ENCODE results near the gene IFITM5. TPM values are rescaled to one million over a fixed set of nuclear protein-coding genes. Genes with fewer than 3 reads are reported as not detected.
A peak's percentile ranks its signal among the peaks of the same experiment; 100 is the strongest.

The IFITM5 gene
- total and polyA plus RNA-seq, 9 of the 15 experiments (the other 6 are each of a cell fraction or from before 2014, with no cell fraction given), result 0.19 TPM; not detected in 8

- CTCF ChIA-PET (ENCODE audit: low intra/inter-chr PET ratio), result no interaction called here
- intact Hi-C loops (cut with micrococcal nuclease), result no loop called here
- no peak for FAIRE-seq
These were observed 50.3 kb downstream of the IFITM5 start for GRCh38 chr11:249062-249461.

More at GRCh38 chr11:249062-249461, 50.3 kb downstream of the IFITM5 start:
- H3K27me3 ChIP-seq (ENCODE audit: control insufficient read depth in 2 of 2, insufficient read depth in 2 of 2, low read length in 2 of 2), result no peaks in the 10 kb centered on the region
- no TSS peak for BruUV-seq (replicated peaks)
- H3K9me3 ChIP-seq (replicated peaks; ENCODE audit: control insufficient read depth, insufficient read depth, low read depth, low read length), result no peaks in the 10 kb centered on the region
- no peak overlapping the region for H2AFZ ChIP-seq (ENCODE audit: low read depth, low read length)
- POLR2A ChIA-PET, result interaction anchor here (0.7 to 1.4 kb wide), 2 partner anchors 9 to 18 kb away, joined by 5 read pairs; no protein-coding TSS in a partner anchor
- TF ChIP-seq POLR2A (conservative IDR thresholded peaks at IDR 0.05) (peak; percentile 41; the same call in 1 of the 2 replicates), POLR2B (IDR thresholded peaks at IDR 0.05; ENCODE audit: low read depth, partially characterized antibody) (peak; percentile 19), CBX2 (IDR thresholded peaks at IDR 0.05; ENCODE audit: insufficient read depth, low read length, poor library complexity, severe bottlenecking) (no peak), MTA2 (IDR thresholded peaks at IDR 0.05; ENCODE audit: low read depth) (no peak), YY1 (IDR thresholded peaks at IDR 0.05; ENCODE audit: borderline replicate concordance in 1 of 3, control insufficient read depth in 1 of 3, extremely low read depth in 1 of 3, insufficient read depth in 3 of 3, insufficient read length in 1 of 3, insufficient replicate concordance in 2 of 3, low read depth in 1 of 3, low read length in 2 of 3) (no peak), HEY1 (CRISPR knock-in tag; IDR thresholded peaks at IDR 0.05; ENCODE audit: borderline replicate concordance) (no peak), SUPT5H (IDR thresholded peaks at IDR 0.05) (peak; percentile 52)
- H3K4me3 ChIP-seq, result no peak overlapping the region
- H3K36me3 ChIP-seq (ENCODE audit: control insufficient read depth, insufficient read depth, low read length), result peaks cover 98% of the 10 kb centered on the region
- DNase-seq (ENCODE audit: extremely low read depth in 1 of 4, low spot score in 3 of 4) (no peak), ATAC-seq (no peak)
- H3K4me2 ChIP-seq (ENCODE audit: insufficient read depth, low read length), result no peak overlapping the region
- H3K79me2 ChIP-seq (ENCODE audit: control insufficient read depth, insufficient read depth, low read length), result no peaks in the 10 kb centered on the region
- H3K4me1 ChIP-seq (replicated peaks in 1 of 2; ENCODE audit: control insufficient read depth in 2 of 2, insufficient read depth in 2 of 2, low read length in 2 of 2), result no peaks in the 10 kb centered on the region
- no peaks in the 10 kb centered on the region for H4K20me1 ChIP-seq (replicated peaks; ENCODE audit: control insufficient read depth, insufficient read depth, low read length)
- no peak overlapping the region for H3K27ac ChIP-seq (ENCODE audit: extremely low read depth, low read depth, low read length)
- H3K9ac ChIP-seq (ENCODE audit: insufficient read depth in 1 of 2, low read depth in 2 of 2, low read length in 2 of 2), result no peak overlapping the region
- 87% methylated on average over 8 of the region's 8 CpGs for WGBS (ENCODE audit: insufficient coverage, low coverage, missing lambda C conversion rate)
- no peaks in the 10 kb centered on the region for H3K9me1 ChIP-seq (ENCODE audit: control insufficient read depth, insufficient read depth, low read length)
- in situ Hi-C loops (cut with MboI), result no loop called here

Small RNA genes within 50 kb of the gene (small RNA-seq; reads per million reads assigned to genes)
- gene AC136475.6, result not detected

Other genes starting within 250 kb of the IFITM5 start
Only the 7 nearest of the 18 such genes appear.
- gene SIRT3, start 63.2 kb downstream of the IFITM5 start, total RNA-seq (2014; rRNA removed), result 13.3 and 14.5 TPM in 2 replicates
- 8.6 and 8.7 TPM in 2 replicates for gene SIRT3, start 63.2 kb downstream of the IFITM5 start, total RNA-seq (2014; rRNA removed; fragmentation: Illumina TruSeq; extraction: Trizol)
- 8.2 and 10.0 TPM in 2 replicates for gene SIRT3, start 63.2 kb downstream of the IFITM5 start, total RNA-seq (2015; rRNA removed; fragmentation: Illumina TruSeq; extraction: Trizol)
- gene SIRT3, start 63.2 kb downstream of the IFITM5 start, total RNA-seq (2021), result 14.9 and 15.2 TPM in 2 replicates
- 21.0 and 21.2 TPM in 2 replicates for gene SIRT3, start 63.2 kb downstream of the IFITM5 start, polyA plus RNA-seq (2011; rRNA removed)
- 18.4 and 20.5 TPM in 2 replicates for gene SIRT3, start 63.2 kb downstream of the IFITM5 start, polyA plus RNA-seq (2014; fragmentation: Illumina TruSeq; extraction: Trizol)
- gene SIRT3, start 63.2 kb downstream of the IFITM5 start, polyA plus RNA-seq (2014; fragmentation: Nextera tagmentation; extraction: Ambion mirVana), result 1 to 10 TPM; 1.9 to 2.9 TPM
- 23.8 and 27.5 TPM in 2 replicates for gene SIRT3, start 63.2 kb downstream of the IFITM5 start, polyA plus RNA-seq (2014; rRNA removed)
- gene PSMD13, start 62.5 kb downstream of the IFITM5 start, total RNA-seq (2014; rRNA removed), result 279 and 309 TPM in 2 replicates
- gene PSMD13, start 62.5 kb downstream of the IFITM5 start, total RNA-seq (2014; rRNA removed; fragmentation: Illumina TruSeq; extraction: Trizol), result 199 and 209 TPM in 2 replicates
- gene PSMD13, start 62.5 kb downstream of the IFITM5 start, total RNA-seq (2015; rRNA removed; fragmentation: Illumina TruSeq; extraction: Trizol), result 176 and 185 TPM in 2 replicates
- gene PSMD13, start 62.5 kb downstream of the IFITM5 start, total RNA-seq (2021), result 236 and 254 TPM in 2 replicates
- gene PSMD13, start 62.5 kb downstream of the IFITM5 start, polyA plus RNA-seq (2011; rRNA removed), result 225 and 267 TPM in 2 replicates
- 225 and 237 TPM in 2 replicates for gene PSMD13, start 62.5 kb downstream of the IFITM5 start, polyA plus RNA-seq (2014; fragmentation: Illumina TruSeq; extraction: Trizol)
- 100 to 1,000 TPM; 370 to 383 TPM for gene PSMD13, start 62.5 kb downstream of the IFITM5 start, polyA plus RNA-seq (2014; fragmentation: Nextera tagmentation; extraction: Ambion mirVana)
- 292 and 304 TPM in 2 replicates for gene PSMD13, start 62.5 kb downstream of the IFITM5 start, polyA plus RNA-seq (2014; rRNA removed)
- gene NLRP6, start 21.1 kb downstream of the IFITM5 start, total RNA-seq (2014; rRNA removed), result 0.08 and 0.14 TPM in 2 replicates
- not detected in 2 replicates for gene NLRP6, start 21.1 kb downstream of the IFITM5 start, total RNA-seq (2014; rRNA removed; fragmentation: Illumina TruSeq; extraction: Trizol)
- not detected in 2 replicates for gene NLRP6, start 21.1 kb downstream of the IFITM5 start, total RNA-seq (2015; rRNA removed; fragmentation: Illumina TruSeq; extraction: Trizol)
- 0.18 TPM in 1 of 2 replicates, not detected in the other for gene NLRP6, start 21.1 kb downstream of the IFITM5 start, total RNA-seq (2021)
- 0.03 TPM in 1 of 2 replicates, not detected in the other for gene NLRP6, start 21.1 kb downstream of the IFITM5 start, polyA plus RNA-seq (2011; rRNA removed)
- gene NLRP6, start 21.1 kb downstream of the IFITM5 start, polyA plus RNA-seq (2014; fragmentation: Illumina TruSeq; extraction: Trizol), result not detected in 2 replicates
- not detected for gene NLRP6, start 21.1 kb downstream of the IFITM5 start, polyA plus RNA-seq (2014; fragmentation: Nextera tagmentation; extraction: Ambion mirVana)
- 0.15 and 0.16 TPM in 2 replicates for gene NLRP6, start 21.1 kb downstream of the IFITM5 start, polyA plus RNA-seq (2014; rRNA removed)
- gene PGGHG, start 10.4 kb downstream of the IFITM5 start, total RNA-seq (2014; rRNA removed), result 25.7 and 34.3 TPM in 2 replicates
- 3.3 and 5.1 TPM in 2 replicates for gene PGGHG, start 10.4 kb downstream of the IFITM5 start, total RNA-seq (2014; rRNA removed; fragmentation: Illumina TruSeq; extraction: Trizol)
- 13.8 and 15.2 TPM in 2 replicates for gene PGGHG, start 10.4 kb downstream of the IFITM5 start, total RNA-seq (2015; rRNA removed; fragmentation: Illumina TruSeq; extraction: Trizol)
- gene PGGHG, start 10.4 kb downstream of the IFITM5 start, total RNA-seq (2021), result 55.9 and 73.1 TPM in 2 replicates
- gene PGGHG, start 10.4 kb downstream of the IFITM5 start, polyA plus RNA-seq (2011; rRNA removed), result 18.1 and 48.0 TPM in 2 replicates
- 18.3 and 23.2 TPM in 2 replicates for gene PGGHG, start 10.4 kb downstream of the IFITM5 start, polyA plus RNA-seq (2014; fragmentation: Illumina TruSeq; extraction: Trizol)
- under 1 TPM; 0.38 to 0.84 TPM for gene PGGHG, start 10.4 kb downstream of the IFITM5 start, polyA plus RNA-seq (2014; fragmentation: Nextera tagmentation; extraction: Ambion mirVana)
- gene PGGHG, start 10.4 kb downstream of the IFITM5 start, polyA plus RNA-seq (2014; rRNA removed), result 74.2 and 85.1 TPM in 2 replicates
- gene IFITM2, start 8.3 kb upstream of the IFITM5 start, total RNA-seq (2014; rRNA removed), result 52.8 and 187 TPM in 2 replicates
- 137 and 145 TPM in 2 replicates for gene IFITM2, start 8.3 kb upstream of the IFITM5 start, total RNA-seq (2014; rRNA removed; fragmentation: Illumina TruSeq; extraction: Trizol)
- gene IFITM2, start 8.3 kb upstream of the IFITM5 start, total RNA-seq (2015; rRNA removed; fragmentation: Illumina TruSeq; extraction: Trizol), result 290 and 356 TPM in 2 replicates
- gene IFITM2, start 8.3 kb upstream of the IFITM5 start, total RNA-seq (2021), result 693 and 698 TPM in 2 replicates
- gene IFITM2, start 8.3 kb upstream of the IFITM5 start, polyA plus RNA-seq (2011; rRNA removed), result 205 and 655 TPM in 2 replicates
- 472 and 547 TPM in 2 replicates for gene IFITM2, start 8.3 kb upstream of the IFITM5 start, polyA plus RNA-seq (2014; fragmentation: Illumina TruSeq; extraction: Trizol)
- 1,000 to 10,000 TPM; 3,629 to 4,872 TPM for gene IFITM2, start 8.3 kb upstream of the IFITM5 start, polyA plus RNA-seq (2014; fragmentation: Nextera tagmentation; extraction: Ambion mirVana)
- gene IFITM2, start 8.3 kb upstream of the IFITM5 start, polyA plus RNA-seq (2014; rRNA removed), result 255 and 328 TPM in 2 replicates
- gene IFITM1, start 14.5 kb upstream of the IFITM5 start, total RNA-seq (2014; rRNA removed), result 793 and 818 TPM in 2 replicates
- 572 and 787 TPM in 2 replicates for gene IFITM1, start 14.5 kb upstream of the IFITM5 start, total RNA-seq (2014; rRNA removed; fragmentation: Illumina TruSeq; extraction: Trizol)
- gene IFITM1, start 14.5 kb upstream of the IFITM5 start, total RNA-seq (2015; rRNA removed; fragmentation: Illumina TruSeq; extraction: Trizol), result 979 and 985 TPM in 2 replicates
- gene IFITM1, start 14.5 kb upstream of the IFITM5 start, total RNA-seq (2021), result 691 and 717 TPM in 2 replicates
- gene IFITM1, start 14.5 kb upstream of the IFITM5 start, polyA plus RNA-seq (2011; rRNA removed), result 900 and 1,311 TPM in 2 replicates
- 1,966 and 1,984 TPM in 2 replicates for gene IFITM1, start 14.5 kb upstream of the IFITM5 start, polyA plus RNA-seq (2014; fragmentation: Illumina TruSeq; extraction: Trizol)
- gene IFITM1, start 14.5 kb upstream of the IFITM5 start, polyA plus RNA-seq (2014; fragmentation: Nextera tagmentation; extraction: Ambion mirVana), result 1,000 to 10,000 TPM; 4,252 to 5,579 TPM
- 974 and 999 TPM in 2 replicates for gene IFITM1, start 14.5 kb upstream of the IFITM5 start, polyA plus RNA-seq (2014; rRNA removed)
- 49.6 and 70.6 TPM in 2 replicates for gene IFITM3, start 21.3 kb upstream of the IFITM5 start, total RNA-seq (2014; rRNA removed)
- 41.0 and 51.5 TPM in 2 replicates for gene IFITM3, start 21.3 kb upstream of the IFITM5 start, total RNA-seq (2014; rRNA removed; fragmentation: Illumina TruSeq; extraction: Trizol)
- gene IFITM3, start 21.3 kb upstream of the IFITM5 start, total RNA-seq (2015; rRNA removed; fragmentation: Illumina TruSeq; extraction: Trizol), result 155 and 161 TPM in 2 replicates
- 163 and 164 TPM in 2 replicates for gene IFITM3, start 21.3 kb upstream of the IFITM5 start, total RNA-seq (2021)
- 22.7 and 77.6 TPM in 2 replicates for gene IFITM3, start 21.3 kb upstream of the IFITM5 start, polyA plus RNA-seq (2011; rRNA removed)
- gene IFITM3, start 21.3 kb upstream of the IFITM5 start, polyA plus RNA-seq (2014; fragmentation: Illumina TruSeq; extraction: Trizol), result 242 and 297 TPM in 2 replicates
- gene IFITM3, start 21.3 kb upstream of the IFITM5 start, polyA plus RNA-seq (2014; fragmentation: Nextera tagmentation; extraction: Ambion mirVana), result 100 to 1,000 TPM; 452 to 461 TPM
- gene IFITM3, start 21.3 kb upstream of the IFITM5 start, polyA plus RNA-seq (2014; rRNA removed), result 77.7 and 150 TPM in 2 replicates

Data from K562 (cell line).